ENCODE measurements around the gene DNAH2. TPM values are rescaled to one million over a fixed set of nuclear protein-coding genes. Genes with fewer than 3 reads are reported as not detected.

DNAH2 gene
- total RNA-seq, 1 experiment from 2014 or later, result 0.15 TPM

GRCh38 chr17:7695586-7695985 lies 22.0 kb upstream of the DNAH2 start:
- Histone ChIP-seq H4K8ac (replicated peaks; ENCODE audit: insufficient read length, low read depth, low read length) (no peak overlapping the region), H3K79me2 (ENCODE audit: insufficient read depth, low read length) (no peaks in the 10 kb centered on the region), H3K56ac (ENCODE audit: insufficient read length, low read depth, low read length) (no peak overlapping the region), H2BK15ac (ENCODE audit: low read depth, low read length) (no peak overlapping the region), H3K27ac (ENCODE audit: insufficient read length, low read depth, low read length) (no peak overlapping the region), H3T11ph (ENCODE audit: low read length) (no peak overlapping the region), H3K23me2 (ENCODE audit: insufficient read length, low read depth, low read length, poor library complexity, severe bottlenecking) (no peaks in the 10 kb centered on the region), H3K79me1 (ENCODE audit: insufficient read depth, low read depth, low read length, poor library complexity, severe bottlenecking) (no peaks in the 10 kb centered on the region), H3K9ac (ENCODE audit: extremely low read depth, insufficient read length, low read length) (no peak overlapping the region), H4K5ac (ENCODE audit: insufficient read length, low read depth, low read length) (no peak overlapping the region), H3K4me1 (ENCODE audit: insufficient read depth, low read length) (no peaks in the 10 kb centered on the region), H2AFZ (ENCODE audit: low read length) (no peak overlapping the region), H3K4ac (ENCODE audit: low read depth, low read length) (no peak overlapping the region), H3K9me3 (ENCODE audit: control insufficient read depth, low read depth, low read length) (no peaks in the 10 kb centered on the region), H2BK5ac (ENCODE audit: insufficient read length, low read length) (no peak overlapping the region), H4K91ac (ENCODE audit: insufficient read length, low read depth, low read length) (no peak overlapping the region), H2BK20ac (ENCODE audit: low read depth, low read length, poor library complexity, severe bottlenecking) (no peak overlapping the region), H2BK12ac (ENCODE audit: insufficient read length, low read depth, low read length) (no peak overlapping the region), H3K23ac (ENCODE audit: insufficient read length, low read depth, low read length) (no peak overlapping the region), H2BK120ac (ENCODE audit: low read depth, low read length, poor library complexity, severe bottlenecking) (no peak overlapping the region), H3K18ac (ENCODE audit: insufficient read length, low read depth, low read length) (no peak overlapping the region), H2AK5ac (ENCODE audit: insufficient read length, low read length) (no peak overlapping the region), H4K20me1 (ENCODE audit: control insufficient read depth, insufficient read depth, insufficient read length) (no peaks in the 10 kb centered on the region), H3K14ac (ENCODE audit: insufficient read depth, low read length) (no peak overlapping the region), H3K4me2 (ENCODE audit: insufficient read depth, insufficient read length, low read length) (no peak overlapping the region), H3K27me3 (ENCODE audit: insufficient read depth, low read length) (no peaks in the 10 kb centered on the region)
- H3K27me3 Mint-ChIP-seq (ENCODE audit: low read depth), result no peaks in the 10 kb centered on the region
- no peaks in the 10 kb centered on the region for H3K4me1 Mint-ChIP-seq
- no peaks in the 10 kb centered on the region; a peak in 1 of 5 replicates for H3K9me3 Mint-ChIP-seq
- TF ChIP-seq CTCF (conservative IDR thresholded peaks at IDR 0.05), result no peak
- peaks cover 19 to 34% (median 34%) of the 10 kb centered on the region in 3 experiments; a peak in 6 of 7 replicates for H3K36me3 Mint-ChIP-seq (ENCODE audit: insufficient read depth in 1 of 3, low read depth in 3 of 3)
- H3K27ac Mint-ChIP-seq, result no peak overlapping the region; a peak in 2 of 7 replicates
- no peak for DNase-seq
- H3K4me3 Mint-ChIP-seq, result no peak overlapping the region
- no CpG with 5 or more reads among the region's 10 CpGs for WGBS (ENCODE audit: extremely low coverage, insufficient read length, low lambda C conversion rate)
